ENCODE measurements around the gene FOXP1. TPM values are rescaled to one million over a fixed set of nuclear protein-coding genes. Genes with fewer than 3 reads are reported as not detected.

Gene FOXP1
- total and polyA plus RNA-seq, 5 experiments from 2014 or later, result 280 to 443 (median 382) TPM

DNA sequence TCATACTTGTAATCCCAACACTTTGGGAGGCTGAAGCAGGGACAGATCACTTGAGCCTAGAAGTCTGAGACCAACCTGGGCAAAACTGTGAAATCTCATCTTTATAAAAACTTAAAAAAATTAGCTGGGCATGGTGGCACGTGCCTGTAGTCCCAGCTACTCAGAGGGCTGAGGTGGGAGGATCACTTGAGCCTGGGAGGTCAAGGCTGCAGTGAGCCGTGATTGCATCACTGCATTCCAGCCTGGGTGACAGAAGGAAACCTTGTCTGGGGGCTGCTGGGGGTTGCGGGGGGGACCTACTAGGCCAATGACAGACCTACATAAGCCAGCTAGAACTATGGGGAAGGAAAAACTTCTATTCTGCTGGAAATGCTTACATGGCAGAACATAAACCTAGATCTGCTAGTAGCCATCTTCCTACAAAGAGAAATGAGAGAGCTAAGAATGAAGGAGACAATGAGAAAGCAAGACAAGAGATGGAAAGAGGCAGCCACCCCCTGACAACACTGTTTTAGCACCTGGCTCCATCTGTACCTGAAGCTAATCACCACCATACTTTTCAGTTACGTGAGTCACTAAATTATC lies 23.9 kb downstream of the FOXP1 start:
- POLR2A ChIA-PET, result interaction anchor here (0.6 kb wide), 1 partner anchor 509 kb away, joined by 4 read pairs; no protein-coding TSS in a partner anchor
- ATAC-seq (no peak), DNase-seq (no peak)
- Mint-ChIP-seq H3K4me1 (peaks cover 0 to 38% (median 5%) of the 10 kb centered on the region in 4 donors), H3K27ac (no peak overlapping the region), H3K36me3 (peaks cover 0 to 7% (median 5%) of the 10 kb centered on the region in 3 donors), H3K9me3 (peaks cover 0 to 3% (median 0%) of the 10 kb centered on the region in 9 donors), H3K4me3 (no peak overlapping the region), H3K27me3 (no peaks in the 10 kb centered on the region)

DNA sequence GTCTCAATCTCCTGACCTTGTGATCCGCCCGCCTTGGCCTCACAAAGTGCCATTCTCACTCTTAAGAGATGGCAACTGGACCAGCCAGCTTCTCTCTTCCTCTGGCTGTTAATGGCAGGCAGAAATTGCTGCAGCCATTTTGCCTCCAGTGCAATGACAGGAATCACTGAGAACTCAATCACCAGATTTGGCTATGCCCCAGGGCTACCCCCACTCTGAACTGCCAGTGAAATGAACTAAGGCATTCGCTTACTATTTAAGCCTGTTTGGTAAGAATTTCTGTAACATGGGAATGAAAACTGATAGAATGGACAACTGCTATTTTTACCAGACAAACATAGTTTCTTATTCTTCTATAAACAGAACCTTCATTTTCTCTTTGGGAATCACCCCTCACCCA lies 24.5 kb downstream of the FOXP1 start:
- Mint-ChIP-seq H3K9me3 (peaks cover 0 to 3% (median 0%) of the 10 kb centered on the region in 9 donors), H3K4me3 (no peak overlapping the region), H3K27ac (no peak overlapping the region), H3K36me3 (peaks cover 0 to 5% (median 2%) of the 10 kb centered on the region in 3 donors), H3K4me1 (peaks cover 0 to 34% (median 3%) of the 10 kb centered on the region in 4 donors), H3K27me3 (no peaks in the 10 kb centered on the region)
- ATAC-seq (no peak), DNase-seq (no peak)
- POLR2A ChIA-PET, result interaction anchor here (0.6 kb wide), 1 partner anchor 510 kb away, joined by 4 read pairs; no protein-coding TSS in a partner anchor

DNA sequence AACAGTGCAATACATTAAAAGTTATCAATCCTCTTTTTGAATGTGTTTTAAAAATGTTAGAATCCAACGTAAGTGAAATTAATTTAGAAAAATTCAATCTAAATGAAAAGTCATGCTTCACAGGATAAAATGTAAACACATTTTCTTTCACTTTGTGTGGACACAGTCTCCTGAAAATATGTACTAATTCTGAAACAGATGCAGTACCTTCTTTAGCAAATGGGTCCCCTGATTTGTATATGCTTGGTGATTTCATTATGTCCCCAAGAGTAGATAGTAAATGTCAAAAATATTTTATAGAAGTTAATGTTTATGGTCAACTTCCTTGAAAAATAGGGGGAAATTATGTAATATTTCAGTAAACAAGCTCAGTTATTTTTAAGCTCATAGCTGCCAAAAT lies 28.9 kb downstream of the FOXP1 start:
- no peak overlapping the region for H3K4me3 Mint-ChIP-seq
- no peaks in the 10 kb centered on the region for H3K9me3 Mint-ChIP-seq
- POLR2A ChIA-PET, result no interaction called here
- H3K27ac Mint-ChIP-seq, result no peak overlapping the region
- no peak for ATAC-seq
- no peaks in the 10 kb centered on the region for H3K36me3 Mint-ChIP-seq
- peaks cover 0 to 17% (median 0%) of the 10 kb centered on the region in 4 donors for H3K4me1 Mint-ChIP-seq
- no peaks in the 10 kb centered on the region for H3K27me3 Mint-ChIP-seq
- no peak for DNase-seq

DNA sequence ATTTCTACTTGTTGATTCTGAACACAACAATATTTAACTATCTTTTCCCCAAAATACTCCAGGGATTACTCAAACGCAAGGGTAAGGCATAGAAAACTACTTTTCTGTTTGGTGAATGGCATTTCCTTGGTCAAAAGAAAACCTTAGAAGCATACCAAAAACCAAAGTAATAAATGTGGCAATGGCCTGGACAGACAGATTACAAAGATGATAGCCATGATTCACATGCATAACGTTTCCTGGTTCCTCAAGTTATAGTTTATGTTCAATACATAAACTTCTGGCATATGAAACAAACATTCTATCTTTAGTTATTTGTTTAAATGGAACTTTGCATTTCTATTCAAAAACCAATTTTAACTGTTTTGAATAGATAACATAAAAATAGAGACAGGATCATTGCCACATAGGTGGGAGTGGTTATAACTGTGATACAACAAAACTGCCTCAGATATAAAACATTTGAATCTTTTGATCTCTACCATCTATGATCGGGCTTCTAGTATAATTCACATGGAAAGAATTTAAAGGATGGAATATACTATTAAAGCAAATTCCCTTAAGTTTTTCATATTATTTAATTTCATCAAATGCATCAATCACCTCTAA lies 32.1 kb downstream of the FOXP1 start:
- ATAC-seq (no peak), DNase-seq (no peak)
- H3K9me3 Mint-ChIP-seq, result no peaks in the 10 kb centered on the region
- peaks cover 0 to 23% (median 1%) of the 10 kb centered on the region in 4 donors for H3K4me1 Mint-ChIP-seq
- H3K27me3 Mint-ChIP-seq, result no peaks in the 10 kb centered on the region
- H3K36me3 Mint-ChIP-seq, result peaks cover 0 to 1% (median 0%) of the 10 kb centered on the region in 3 donors
- POLR2A ChIA-PET, result no interaction called here
- H3K4me3 Mint-ChIP-seq, result no peak overlapping the region
- H3K27ac Mint-ChIP-seq, result no peak overlapping the region

DNA sequence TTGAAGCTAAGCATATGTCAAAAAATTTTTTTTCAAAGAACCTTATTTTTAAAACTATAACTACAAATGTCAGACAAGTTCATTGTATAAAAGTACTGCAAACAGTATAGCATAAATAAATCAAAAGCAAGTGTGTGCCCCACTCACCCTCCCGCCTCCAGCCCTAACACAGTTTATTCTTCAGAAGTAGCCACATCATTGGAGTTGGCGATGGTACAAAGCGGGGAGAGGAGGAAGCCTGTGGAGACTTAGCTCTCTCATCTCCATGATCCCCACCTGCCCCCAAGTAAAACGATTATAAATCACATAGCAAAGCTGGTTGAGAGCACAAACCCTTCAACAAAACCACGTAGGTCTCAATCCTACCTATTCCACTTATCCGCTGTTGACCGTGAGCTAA lies 33.6 kb downstream of the FOXP1 start:
- ATAC-seq, result no peak
- Mint-ChIP-seq H3K9me3 (no peaks in the 10 kb centered on the region), H3K27me3 (no peaks in the 10 kb centered on the region), H3K4me1 (peaks cover 0 to 18% (median 1%) of the 10 kb centered on the region in 4 donors), H3K4me3 (no peak overlapping the region), H3K36me3 (peaks cover 0 to 1% (median 0%) of the 10 kb centered on the region in 3 donors), H3K27ac (no peak overlapping the region)
- no peak for DNase-seq
- POLR2A ChIA-PET, result no interaction called here

DNA sequence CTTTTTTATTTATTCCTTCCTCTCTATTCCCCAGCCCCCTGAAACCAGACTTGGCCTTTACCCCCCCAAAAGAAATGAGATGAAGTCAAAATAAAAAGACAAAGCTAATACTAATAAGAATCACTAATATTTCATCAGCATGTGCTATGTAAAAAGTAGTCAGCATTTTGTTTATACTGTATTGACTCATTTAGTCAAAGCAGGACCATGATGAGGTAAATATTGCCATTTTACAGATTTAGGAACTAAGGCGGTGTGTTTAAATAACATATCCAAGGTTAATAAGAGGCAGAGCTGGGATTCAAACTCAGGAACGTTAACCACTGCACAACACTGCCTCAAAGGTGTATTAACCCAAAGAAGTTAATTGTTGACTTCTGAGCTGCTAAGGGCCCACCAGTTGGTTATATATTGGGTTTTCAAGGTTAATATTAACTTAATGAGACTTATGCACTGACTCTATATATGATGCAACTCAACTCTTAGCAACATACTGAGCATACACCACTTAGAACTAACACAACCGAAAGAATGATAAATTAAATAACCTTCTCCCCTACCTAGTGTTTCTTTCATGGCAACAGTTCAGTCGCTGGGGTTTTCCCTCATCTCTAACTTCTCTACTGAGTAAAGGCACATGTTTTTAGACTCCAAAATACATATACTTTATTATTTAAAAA lies 34.7 kb downstream of the FOXP1 start:
- Mint-ChIP-seq H3K9me3 (no peaks in the 10 kb centered on the region), H3K27me3 (no peaks in the 10 kb centered on the region), H3K27ac (peak overlapping the region in 1 of 10 donors; percentile 13), H3K4me1 (peaks cover 0 to 18% (median 1%) of the 10 kb centered on the region in 4 donors), H3K36me3 (peaks cover 0 to 1% (median 0%) of the 10 kb centered on the region in 3 donors), H3K4me3 (no peak overlapping the region)
- POLR2A ChIA-PET, result interaction anchor here (0.6 kb wide), 1 partner anchor 309 kb away, joined by 3 read pairs; no protein-coding TSS in a partner anchor
- ATAC-seq (no peak), DNase-seq (no peak)

DNA sequence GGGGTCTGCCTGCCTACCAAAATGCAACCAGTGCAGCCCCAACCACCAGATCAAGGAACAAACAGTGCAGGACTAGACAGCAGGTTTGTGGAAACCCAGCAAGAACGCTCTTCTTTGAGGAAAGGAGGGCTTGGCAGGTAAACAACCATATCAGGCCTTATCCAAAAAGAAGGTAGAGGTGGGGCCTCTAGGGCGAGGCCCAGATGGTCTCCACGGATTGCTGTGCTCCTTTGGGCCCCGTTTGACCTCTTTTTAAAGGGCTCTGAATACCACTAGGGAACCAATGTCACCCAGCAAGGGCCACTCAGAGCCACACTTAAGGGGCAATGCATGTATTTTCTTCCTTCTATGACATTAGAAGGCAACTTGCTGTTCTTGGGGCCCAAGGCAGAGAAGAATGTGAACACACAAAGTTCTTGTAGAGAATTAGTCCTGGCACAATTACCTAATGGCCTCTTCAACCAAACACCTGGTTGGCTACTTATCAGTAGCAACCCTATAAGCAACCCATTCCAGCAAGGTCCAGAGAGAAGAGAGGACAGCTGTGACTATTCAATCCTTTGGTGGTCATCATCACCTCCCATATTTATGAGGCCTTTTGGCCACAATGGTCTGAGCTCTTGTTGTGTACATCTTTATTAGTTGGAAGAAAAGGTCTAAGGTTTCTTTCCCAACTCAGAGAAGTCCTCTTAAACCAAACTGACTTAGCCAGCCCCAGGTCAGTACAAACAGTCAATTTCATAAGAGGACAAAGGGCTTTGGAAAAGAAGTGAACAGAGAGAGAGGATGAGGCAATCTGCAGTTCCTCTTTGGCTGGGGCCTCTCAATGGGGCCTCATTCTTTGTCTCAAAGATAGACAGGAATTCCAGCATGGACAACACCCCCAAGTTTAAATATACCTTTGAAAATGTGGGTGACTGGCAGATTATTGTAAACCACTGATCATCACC lies 36.0 kb downstream of the FOXP1 start:
- Mint-ChIP-seq H3K4me3 (no peak overlapping the region), H3K27me3 (no peaks in the 10 kb centered on the region), H3K9me3 (no peaks in the 10 kb centered on the region), H3K4me1 (peaks cover 2 to 28% (median 4%) of the 10 kb centered on the region in 4 donors), H3K27ac (peak overlapping the region in 1 of 10 donors; percentile 13), H3K36me3 (peaks cover 0 to 1% (median under 1%) of the 10 kb centered on the region in 3 donors)
- ATAC-seq (no peak), DNase-seq (no peak)
- POLR2A ChIA-PET, result no interaction called here

DNA sequence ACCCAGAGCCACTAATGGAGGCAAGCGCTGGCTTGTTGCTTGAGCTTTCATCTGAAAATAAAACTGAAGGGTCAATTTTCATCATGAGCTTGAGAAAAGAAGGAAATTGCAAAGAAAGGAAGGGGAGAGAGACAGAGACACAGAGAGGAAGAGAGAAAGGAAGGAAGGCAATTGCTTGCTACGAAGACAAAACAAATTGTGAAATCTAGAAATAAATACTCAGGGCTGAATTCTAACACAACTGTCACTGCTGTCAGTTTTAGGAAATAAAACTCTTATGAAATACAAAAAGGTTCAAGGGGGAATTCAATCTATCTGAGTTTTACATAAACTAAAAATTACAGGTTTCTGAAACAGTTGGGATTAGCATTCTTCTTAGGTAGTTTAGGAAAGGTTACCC lies 36.7 kb downstream of the FOXP1 start:
- peaks cover 0 to 5% (median 3%) of the 10 kb centered on the region in 3 donors for H3K36me3 Mint-ChIP-seq
- H3K9me3 Mint-ChIP-seq, result no peaks in the 10 kb centered on the region
- POLR2A ChIA-PET, result no interaction called here
- ATAC-seq, result no peak
- peaks cover 4 to 34% (median 8%) of the 10 kb centered on the region in 4 donors for H3K4me1 Mint-ChIP-seq
- peak overlapping the region in 1 of 10 donors; percentile 71 for H3K4me3 Mint-ChIP-seq
- DNase-seq, result no peak
- H3K27me3 Mint-ChIP-seq, result no peaks in the 10 kb centered on the region
- peak overlapping the region in 2 of 10 donors; percentile 61 to 64 for H3K27ac Mint-ChIP-seq

DNA sequence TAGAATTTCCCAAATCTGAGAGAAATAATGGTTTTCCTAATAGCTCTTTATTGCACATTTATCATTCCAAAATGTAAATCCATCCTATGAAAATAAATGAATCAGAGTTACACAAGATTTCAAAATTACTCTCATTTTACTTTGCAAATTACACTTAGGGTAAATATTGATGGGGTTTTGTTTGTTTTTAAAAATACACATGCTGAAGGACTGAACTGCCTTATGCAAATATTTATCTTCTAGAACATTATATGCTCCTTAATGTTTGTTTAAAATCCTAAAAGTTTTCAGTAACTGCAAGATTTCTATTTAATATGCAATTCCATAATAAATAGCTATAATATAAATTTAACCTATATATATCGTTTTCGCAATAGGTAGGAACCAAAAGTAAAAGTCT lies 38.2 kb downstream of the FOXP1 start:
- H3K27me3 Mint-ChIP-seq, result no peaks in the 10 kb centered on the region
- POLR2A ChIA-PET, result no interaction called here
- DNase-seq (no peak), ATAC-seq (no peak)
- H3K4me1 Mint-ChIP-seq, result peaks cover 4 to 43% (median 8%) of the 10 kb centered on the region in 4 donors
- H3K4me3 Mint-ChIP-seq, result no peak overlapping the region
- H3K36me3 Mint-ChIP-seq, result peaks cover 0 to 8% (median 3%) of the 10 kb centered on the region in 3 donors
- no peak overlapping the region for H3K27ac Mint-ChIP-seq
- H3K9me3 Mint-ChIP-seq, result no peaks in the 10 kb centered on the region

DNA sequence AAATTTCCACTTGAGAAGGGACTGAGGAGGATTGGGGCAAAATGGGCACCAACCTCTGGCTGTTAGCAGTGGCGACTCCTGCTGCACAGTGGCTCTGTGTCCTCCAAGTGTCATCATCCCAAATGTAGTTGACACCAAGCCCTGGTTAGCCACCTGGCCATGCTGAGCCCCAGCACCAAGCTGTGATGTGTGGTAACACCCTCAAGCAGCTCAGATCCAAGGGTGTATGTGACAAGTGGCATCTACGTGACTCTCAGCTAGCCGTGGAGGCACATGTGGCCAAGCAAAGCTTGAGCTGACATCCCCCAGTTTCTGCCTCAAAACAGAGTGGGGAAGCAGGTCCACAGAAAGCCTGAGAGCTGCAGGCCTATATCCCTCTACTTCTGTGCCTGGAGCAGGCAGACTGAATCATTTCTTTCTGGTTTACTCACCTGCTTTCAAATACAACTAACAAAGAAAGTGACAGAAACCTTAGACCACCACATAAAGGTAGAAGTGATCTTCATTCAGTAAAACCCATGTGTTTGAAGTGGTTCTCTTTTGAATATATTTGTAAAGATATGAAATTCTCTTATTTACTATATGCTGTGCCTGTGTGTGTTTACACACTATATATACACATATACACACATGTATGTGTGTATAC lies 40.0 kb downstream of the FOXP1 start:
- no peaks in the 10 kb centered on the region for H3K9me3 Mint-ChIP-seq
- DNase-seq (peak in 2 of 10 donors; percentile 8 to 29), ATAC-seq (no peak)
- no peaks in the 10 kb centered on the region for H3K27me3 Mint-ChIP-seq
- peaks cover 0 to 8% (median 3%) of the 10 kb centered on the region in 3 donors for H3K36me3 Mint-ChIP-seq
- POLR2A ChIA-PET, result no interaction called here
- no peak overlapping the region for H3K27ac Mint-ChIP-seq
- H3K4me1 Mint-ChIP-seq, result peaks cover 4 to 43% (median 8%) of the 10 kb centered on the region in 4 donors
- H3K4me3 Mint-ChIP-seq, result peak overlapping the region in 1 of 10 donors; percentile 67

DNA sequence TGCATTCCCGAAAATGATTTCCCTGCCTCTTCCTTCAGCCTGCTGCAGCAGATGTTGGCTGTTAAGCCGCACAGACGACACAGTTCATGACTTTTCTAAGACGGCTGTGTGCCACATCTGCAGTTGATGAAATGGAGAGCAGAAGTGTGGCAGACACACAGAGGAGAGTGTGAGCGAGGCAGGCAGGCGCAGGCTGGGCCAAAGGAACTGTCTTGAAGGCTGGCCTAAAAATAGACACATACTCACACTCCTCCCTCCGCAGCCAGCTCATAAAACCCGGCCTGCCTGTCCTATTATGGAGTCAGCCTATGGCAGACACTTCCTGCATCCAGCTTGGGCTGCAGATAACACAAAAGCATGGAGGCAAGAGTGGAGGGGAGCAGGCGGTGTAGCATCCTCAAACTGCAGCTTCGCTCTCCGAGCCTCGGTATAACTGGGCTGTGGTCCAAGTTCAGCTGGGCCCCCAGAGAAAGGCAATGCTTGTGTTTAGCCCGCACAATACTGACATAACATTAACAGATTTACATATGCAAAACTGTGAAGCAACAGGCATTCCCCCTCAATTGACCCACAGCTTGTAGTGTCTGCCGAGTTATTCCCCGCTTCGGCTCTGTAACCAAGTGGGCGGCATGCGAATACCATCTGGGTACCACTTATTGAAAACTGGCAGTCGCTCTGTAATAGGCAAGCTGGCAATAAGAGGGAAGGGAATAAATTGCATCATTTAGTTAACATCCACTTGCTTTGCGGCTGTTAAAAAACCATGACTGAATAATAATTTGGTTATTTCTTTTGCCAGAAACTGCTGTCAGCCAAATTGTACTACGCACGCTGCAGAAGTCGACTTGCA lies 40.8 kb downstream of the FOXP1 start:
- H3K4me3 Mint-ChIP-seq, result peak overlapping the region in 2 of 10 donors; percentile 4 to 67
- H3K27ac Mint-ChIP-seq, result no peak overlapping the region
- H3K27me3 Mint-ChIP-seq, result no peaks in the 10 kb centered on the region
- peaks cover 4 to 36% (median 8%) of the 10 kb centered on the region in 4 donors for H3K4me1 Mint-ChIP-seq
- POLR2A ChIA-PET, result no interaction called here
- peaks cover 0 to 8% (median 3%) of the 10 kb centered on the region in 3 donors for H3K36me3 Mint-ChIP-seq
- no peak for DNase-seq
- H3K9me3 Mint-ChIP-seq, result no peaks in the 10 kb centered on the region
- ATAC-seq, result peak in 1 of 2 donors; percentile 30
